Prostate gland (tissue), 2 donors: ENCODE data around the gene RFTN1. TPM values are rescaled to one million over a fixed set of nuclear protein-coding genes. Genes with fewer than 3 reads are reported as not detected.

Source experiments
- DNase-seq: peaks from one replicate; pipeline ENCODE4 v3.0.0-alpha.2; 2019; ENCODE audit warnings: low spot score
- H3K27ac ChIP-seq, 2 donors: fragments of 200-600 bp; sonication (generic); 2 replicates each; pipeline ENCODE4 v1.5.1; 2017 to 2019
- H3K27me3 ChIP-seq: fragments of 200-600 bp; sonication (generic); replicated peaks from 2 replicates; pipeline ENCODE4 v1.5.1; 2019; ENCODE audit not compliant: insufficient read depth
- H3K36me3 ChIP-seq, 2 donors: fragments of 200-600 bp; sonication (generic); 1 replicate in 1 of 2; 2 replicates in 1 of 2; pipeline versions ENCODE4 v1.5.1 to v1.8.1; 2017 to 2019
- H3K4me1 ChIP-seq: fragments of 200-600 bp; sonication (generic); replicated peaks from 2 replicates; pipeline ENCODE4 v1.5.1; 2019
- H3K4me3 ChIP-seq, 2 donors: fragments of 200-600 bp; sonication (generic); 2 replicates each; pipeline ENCODE4 v1.5.1; 2017 to 2019
- H3K9me3 ChIP-seq: fragments of 200-600 bp; sonication (generic); 2 replicates; pipeline ENCODE4 v1.5.1; 2017
- POLR2A ChIP-seq: fragments of 450-650 bp; IDR thresholded peaks from one replicate; pipeline ENCODE4 v1.6.1; 2016; ENCODE audit warnings: antibody characterized with exemption, mild to moderate bottlenecking
- POLR2AphosphoS5 ChIP-seq: sonication (generic); formaldehyde crosslinking; IDR thresholded peaks from one replicate; pipeline ENCODE4 v1.6.1; 2017; ENCODE audit warnings: antibody characterized with exemption
- WGBS: methylation state at CpG from one replicate; pipeline ENCODE4 v1.1.5; 2018; 5-methylcytosine and 5-hydroxymethylcytosine counted together
- intact Hi-C: fragments of 100-400 bp; cut with DNase I; formaldehyde crosslinking; loops from one replicate; pipeline ENCODE4 v1.14.2; 2022
- total RNA-seq, 2 donors: library from RNA; depleted of rRNA; stranded (reverse); fragments of >200 nt; gene quantifications; one replicate each; pipeline ENCODE4 v1.1.0, GENCODE V29; 2016
- TF ChIP-seq, protein P1 (sequence below), 4 experiments: fragments of 200-600 bp in 2 of 4; fragments of 450-650 bp in 2 of 4; sonication (generic) in 2 of 4; IDR thresholded peaks; 1 replicate in 3 of 4; 2 replicates in 1 of 4; pipeline ENCODE4 v1.5.1; 2016 to 2019; ENCODE audit warnings: antibody characterized with exemption in 4 of 4, mild to moderate bottlenecking in 2 of 4, moderate library complexity in 2 of 4

The RFTN1 gene
- total RNA-seq, 2 donors from 2014 or later, result 7.4 to 16.1 TPM

DNA sequence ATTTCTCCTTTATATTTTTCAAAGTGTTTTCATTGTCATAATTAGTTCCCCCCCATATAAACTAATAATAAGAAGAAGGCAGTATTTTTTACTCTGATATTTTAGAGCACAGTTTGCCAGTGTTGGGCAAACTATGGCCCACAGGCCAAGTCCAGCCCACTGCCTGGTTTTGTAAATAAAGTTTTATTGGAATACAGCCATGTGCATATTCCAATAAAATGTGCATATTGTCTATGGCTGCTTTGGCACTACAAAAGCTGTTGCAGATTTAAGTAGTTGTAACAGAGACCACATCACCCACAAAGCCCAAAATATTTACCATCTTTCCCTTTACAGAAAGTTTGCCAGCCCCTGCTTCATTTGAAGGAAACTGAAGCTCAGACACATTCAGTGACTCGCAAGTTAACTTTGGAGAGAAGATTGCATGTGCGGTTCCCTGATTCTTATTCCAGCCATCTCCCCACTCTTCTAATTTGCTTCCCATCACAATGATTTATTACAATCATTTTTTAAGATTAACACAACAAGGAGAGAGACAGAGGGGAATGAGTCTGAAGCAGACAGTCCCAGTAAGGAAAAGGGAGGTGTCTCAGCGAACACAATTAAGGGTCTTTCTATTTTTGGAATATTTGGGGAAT, 48.9 kb downstream of the RFTN1 start:
- H3K4me3 ChIP-seq, result no peak overlapping the region
- intact Hi-C loops, result no loop called here

GRCh38 chr3:16463914-16464313, 49.6 kb downstream of the RFTN1 start:
- no peak for TF ChIP-seq POLR2AphosphoS5
- TF ChIP-seq POLR2A, result no peak
- TF ChIP-seq, protein P1, sequence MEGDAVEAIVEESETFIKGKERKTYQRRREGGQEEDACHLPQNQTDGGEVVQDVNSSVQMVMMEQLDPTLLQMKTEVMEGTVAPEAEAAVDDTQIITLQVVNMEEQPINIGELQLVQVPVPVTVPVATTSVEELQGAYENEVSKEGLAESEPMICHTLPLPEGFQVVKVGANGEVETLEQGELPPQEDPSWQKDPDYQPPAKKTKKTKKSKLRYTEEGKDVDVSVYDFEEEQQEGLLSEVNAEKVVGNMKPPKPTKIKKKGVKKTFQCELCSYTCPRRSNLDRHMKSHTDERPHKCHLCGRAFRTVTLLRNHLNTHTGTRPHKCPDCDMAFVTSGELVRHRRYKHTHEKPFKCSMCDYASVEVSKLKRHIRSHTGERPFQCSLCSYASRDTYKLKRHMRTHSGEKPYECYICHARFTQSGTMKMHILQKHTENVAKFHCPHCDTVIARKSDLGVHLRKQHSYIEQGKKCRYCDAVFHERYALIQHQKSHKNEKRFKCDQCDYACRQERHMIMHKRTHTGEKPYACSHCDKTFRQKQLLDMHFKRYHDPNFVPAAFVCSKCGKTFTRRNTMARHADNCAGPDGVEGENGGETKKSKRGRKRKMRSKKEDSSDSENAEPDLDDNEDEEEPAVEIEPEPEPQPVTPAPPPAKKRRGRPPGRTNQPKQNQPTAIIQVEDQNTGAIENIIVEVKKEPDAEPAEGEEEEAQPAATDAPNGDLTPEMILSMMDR (IDR thresholded peaks at IDR 0.05), result no peak
- H3K4me1 ChIP-seq, result no peaks in the 10 kb centered on the region
- 84% methylated on average over 5 of the region's 5 CpGs for WGBS
- no peak for DNase-seq
- no peaks in the 10 kb centered on the region for H3K36me3 ChIP-seq
- no peak overlapping the region for H3K4me3 ChIP-seq
- intact Hi-C loops, result no loop called here
- no peak overlapping the region for H3K27ac ChIP-seq
- H3K27me3 ChIP-seq, result no peaks in the 10 kb centered on the region
- no peaks in the 10 kb centered on the region for H3K9me3 ChIP-seq

More for the DNA sequence above, 48.9 kb downstream of the RFTN1 start:
- H3K9me3 ChIP-seq, result no peaks in the 10 kb centered on the region
- no peak for DNase-seq
- H3K36me3 ChIP-seq, result no peaks in the 10 kb centered on the region
- 41% methylated on average over 3 of the region's 3 CpGs for WGBS
- no peaks in the 10 kb centered on the region for H3K4me1 ChIP-seq
- no peak overlapping the region for H3K27ac ChIP-seq
- TF ChIP-seq POLR2AphosphoS5, result no peak
- TF ChIP-seq, protein P1 (IDR thresholded peaks at IDR 0.05), result no peak
- TF ChIP-seq POLR2A, result no peak
- H3K27me3 ChIP-seq, result no peaks in the 10 kb centered on the region

- TF ChIP-seq POLR2AphosphoS5 (no peak), POLR2A (no peak)
- TF ChIP-seq, protein P1 (IDR thresholded peaks at IDR 0.05), result no peak
- no peaks in the 10 kb centered on the region for H3K36me3 ChIP-seq
- no peaks in the 10 kb centered on the region for H3K27me3 ChIP-seq
- WGBS, result 86% methylated on average over 1 of the region's 1 CpG
- intact Hi-C loops, result no loop called here
- H3K4me3 ChIP-seq, result no peak overlapping the region
- DNase-seq, result no peak
- H3K27ac ChIP-seq, result no peak overlapping the region
- H3K4me1 ChIP-seq, result no peaks in the 10 kb centered on the region
- no peaks in the 10 kb centered on the region for H3K9me3 ChIP-seq
Measured at GRCh38 chr3:16463119-16463518, 50.4 kb downstream of the RFTN1 start.

GRCh38 chr3:16462679-16463078, 50.8 kb downstream of the RFTN1 start:
- H3K36me3 ChIP-seq, result no peaks in the 10 kb centered on the region
- H3K4me3 ChIP-seq, result no peak overlapping the region
- no peaks in the 10 kb centered on the region for H3K9me3 ChIP-seq
- intact Hi-C loops, result no loop called here
- no peaks in the 10 kb centered on the region for H3K27me3 ChIP-seq
- DNase-seq, result no peak
- WGBS, result 79% methylated on average over 5 of the region's 5 CpGs
- no peaks in the 10 kb centered on the region for H3K4me1 ChIP-seq
- TF ChIP-seq POLR2AphosphoS5 (no peak), POLR2A (no peak)
- TF ChIP-seq, protein P1 (IDR thresholded peaks at IDR 0.05), result no peak
- H3K27ac ChIP-seq, result no peak overlapping the region

DNA sequence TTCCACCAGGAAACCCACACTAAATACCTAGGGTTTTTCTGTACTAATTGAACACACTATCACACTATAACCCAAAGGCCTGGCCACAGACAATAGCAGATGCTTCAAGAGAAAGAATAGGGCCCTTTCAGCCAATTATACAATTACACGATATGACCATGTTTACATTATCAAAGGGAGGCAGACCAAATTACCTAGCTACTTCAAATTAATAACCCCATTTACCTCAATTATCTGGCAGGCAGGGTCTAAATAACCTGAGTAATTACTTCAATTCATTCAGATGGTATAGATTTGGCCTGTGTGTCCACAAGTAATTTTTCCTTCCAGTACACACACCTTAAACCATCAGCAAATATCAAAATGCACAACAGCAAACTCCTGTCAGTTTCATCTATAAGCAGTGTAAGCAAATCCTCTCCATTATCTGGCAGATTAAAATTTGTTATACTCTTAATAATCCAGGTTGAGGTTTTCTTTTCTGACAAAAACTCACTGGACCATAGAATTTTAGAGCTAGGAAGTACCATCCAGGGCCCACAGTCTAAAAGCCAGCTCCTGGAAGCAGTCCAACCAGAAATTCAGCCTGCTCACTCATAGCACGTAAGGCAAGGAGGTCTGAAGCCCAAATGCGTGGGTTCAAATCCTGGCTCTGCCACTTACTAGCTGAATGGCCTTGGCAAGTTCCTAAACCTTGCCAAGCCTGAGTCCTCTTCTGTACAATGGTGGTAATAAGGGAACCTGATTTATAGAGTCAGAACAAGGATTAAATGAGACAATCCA, 51.8 kb downstream of the RFTN1 start:
- Histone ChIP-seq H3K9me3 (no peaks in the 10 kb centered on the region), H3K4me3 (no peak overlapping the region), H3K4me1 (no peaks in the 10 kb centered on the region), H3K36me3 (no peaks in the 10 kb centered on the region), H3K27ac (no peak overlapping the region), H3K27me3 (no peaks in the 10 kb centered on the region)
- WGBS, result 70% methylated on average over 3 of the region's 3 CpGs
- intact Hi-C loops, result no loop called here
- DNase-seq, result no peak
- TF ChIP-seq, protein P1 (IDR thresholded peaks at IDR 0.05), result no peak
- TF ChIP-seq POLR2A (no peak), POLR2AphosphoS5 (no peak)
